GM12891 (cell line): ENCODE measurements around the gene NRP2.

Experiments
- POLR2A ChIP-seq: IDR thresholded peaks from 2 replicates; pipeline ENCODE4 v1.6.1; 2011; ENCODE audit warnings: low read depth, low read length, control low read depth
- POLR2AphosphoS5 ChIP-seq: IDR thresholded peaks from 2 replicates; pipeline ENCODE4 v1.6.1; 2011; ENCODE audit warnings: low read depth, low read length, control low read depth
- TAF1 ChIP-seq: IDR thresholded peaks from 2 replicates; pipeline ENCODE4 v1.6.1; 2011; ENCODE audit warnings: low read depth, low read length, control low read depth

- TF ChIP-seq POLR2AphosphoS5 (no peak), POLR2A (no peak), TAF1 (no peak)
Measured at GRCh38 chr2:205776139-205776538, 93.8 kb downstream of the NRP2 start.
